BJ (cell line): Measurements from ENCODE around the gene HSD11B2. TPM values are rescaled to one million over a fixed set of nuclear protein-coding genes. Genes with fewer than 3 reads are reported as not detected.

Experiments
- CTCF ChIA-PET: fragments of 350-600 bp; formaldehyde crosslinking; extraction: SDS; loops from one replicate; lab custom pipeline; 2021; ENCODE audit warnings: antibody characterized with exemption, inconsistent platforms; lab: Yijun Ruan, JAX
- POLR2A ChIA-PET: fragments of 300-600 bp; sonication (Branson Sonifier 250); formaldehyde crosslinking; extraction: SDS; loops from one replicate; lab custom pipeline; 2021; ENCODE audit warnings: antibody characterized with exemption; lab: Charles Lee
- DNase-seq: peaks from one replicate; pipeline ENCODE4 v3.0.0-alpha.2; 2011; ENCODE audit warnings: low read depth
- H3K27me3 ChIP-seq: 2 replicates; pipeline ENCODE4 v1.6.0; 2011; ENCODE audit warnings: low read length; ENCODE audit not compliant: control insufficient read depth, insufficient read depth
- H3K36me3 ChIP-seq: 2 replicates; pipeline ENCODE4 v1.5.1; 2011; ENCODE audit warnings: low read length; ENCODE audit not compliant: control insufficient read depth, insufficient read depth
- H3K4me3 ChIP-seq: 2 replicates; pipeline ENCODE4 v1.5.1; 2011; ENCODE audit warnings: low read depth, mild to moderate bottlenecking, control low read depth, low read length
- CTCF ChIP-seq: IDR thresholded peaks from 2 replicates; pipeline ENCODE4 v1.5.1; 2011; ENCODE audit warnings: low read depth, mild to moderate bottlenecking, control low read depth, inconsistent platforms, low read length, moderate library complexity; ENCODE audit not compliant: insufficient read depth
- polyA plus RNA-seq: library from polyadenylated mRNA; depleted of rRNA; stranded (reverse); fragments of >200 nt; gene quantifications from 2 replicates; pipeline ENCODE4 v1.2.3, GENCODE V29; 2011

The HSD11B2 gene
- polyA plus RNA-seq, 1 experiment, result 0.07 TPM

- Histone ChIP-seq H3K4me3 (no peak overlapping the region), H3K36me3 (peaks cover 2% of the 10 kb centered on the region; the same call in 1 of the 2 replicates), H3K27me3 (no peaks in the 10 kb centered on the region)
- ChIA-PET CTCF (interaction anchor here (1.3 to 16.9 kb wide), 3 partner anchors 32 to 46 kb away, joined by 3 to 276 read pairs (median 4); partner anchors contain the start of genes HSD11B2 and ZDHHC1), POLR2A (no interaction called here)
- TF ChIP-seq CTCF, result no peak
- no peak for DNase-seq
Observed at GRCh38 chr16:67463059-67463458, 32.1 kb downstream of the HSD11B2 start.

GRCh38 chr16:67463691-67464090, 32.8 kb downstream of the HSD11B2 start:
- H3K36me3 ChIP-seq, result peaks cover 2% of the 10 kb centered on the region; the same call in 1 of the 2 replicates
- CTCF ChIA-PET, result interaction anchor here (1.4 to 16.9 kb wide), 3 partner anchors 20 to 39 kb away, joined by 4 to 276 read pairs (median 8); partner anchors contain the start of gene HSD11B2
- no peaks in the 10 kb centered on the region for H3K27me3 ChIP-seq
- H3K4me3 ChIP-seq, result no peak overlapping the region
- no peak for DNase-seq
- POLR2A ChIA-PET, result no interaction called here
- no peak for TF ChIP-seq CTCF

GRCh38 chr16:67464565-67464964, 33.6 kb downstream of the HSD11B2 start:
- Histone ChIP-seq H3K4me3 (no peak overlapping the region), H3K36me3 (peaks cover 2% of the 10 kb centered on the region; the same call in 1 of the 2 replicates), H3K27me3 (no peaks in the 10 kb centered on the region)
- ChIA-PET CTCF (interaction anchor here (0.8 to 16.9 kb wide), 8 partner anchors 9 to 219 kb away, joined by 3 to 276 read pairs (median 10); partner anchors contain the start of gene ATP6V0D1), POLR2A (no interaction called here)
- no peak for DNase-seq
- TF ChIP-seq CTCF, result no peak

GRCh38 chr16:67466581-67466980, 35.7 kb downstream of the HSD11B2 start:
- ChIA-PET POLR2A (no interaction called here), CTCF (interaction anchor here (0.8 to 16.9 kb wide), 17 partner anchors 9 to 170 kb away, joined by 3 to 276 read pairs (median 10); partner anchors contain the start of genes ATP6V0D1 and ZDHHC1)
- no peak for TF ChIP-seq CTCF
- Histone ChIP-seq H3K27me3 (no peaks in the 10 kb centered on the region), H3K4me3 (no peak overlapping the region), H3K36me3 (no peaks in the 10 kb centered on the region)
- DNase-seq, result no peak

GRCh38 chr16:67468731-67469130, 37.8 kb downstream of the HSD11B2 start:
- Histone ChIP-seq H3K36me3 (no peaks in the 10 kb centered on the region), H3K4me3 (no peak overlapping the region), H3K27me3 (no peaks in the 10 kb centered on the region)
- ChIA-PET POLR2A (no interaction called here), CTCF (interaction anchor here (0.7 to 16.9 kb wide), 4 partner anchors 11 to 44 kb away, joined by 3 to 276 read pairs (median 5); no protein-coding TSS in a partner anchor)
- no peak for DNase-seq
- no peak for TF ChIP-seq CTCF
